ENCODE data around the gene ZAR1L. TPM values are rescaled to one million over a fixed set of nuclear protein-coding genes. Genes with fewer than 3 reads are reported as not detected.

Gene ZAR1L
- total RNA-seq, 3 donors from 2014 or later = not detected

DNA sequence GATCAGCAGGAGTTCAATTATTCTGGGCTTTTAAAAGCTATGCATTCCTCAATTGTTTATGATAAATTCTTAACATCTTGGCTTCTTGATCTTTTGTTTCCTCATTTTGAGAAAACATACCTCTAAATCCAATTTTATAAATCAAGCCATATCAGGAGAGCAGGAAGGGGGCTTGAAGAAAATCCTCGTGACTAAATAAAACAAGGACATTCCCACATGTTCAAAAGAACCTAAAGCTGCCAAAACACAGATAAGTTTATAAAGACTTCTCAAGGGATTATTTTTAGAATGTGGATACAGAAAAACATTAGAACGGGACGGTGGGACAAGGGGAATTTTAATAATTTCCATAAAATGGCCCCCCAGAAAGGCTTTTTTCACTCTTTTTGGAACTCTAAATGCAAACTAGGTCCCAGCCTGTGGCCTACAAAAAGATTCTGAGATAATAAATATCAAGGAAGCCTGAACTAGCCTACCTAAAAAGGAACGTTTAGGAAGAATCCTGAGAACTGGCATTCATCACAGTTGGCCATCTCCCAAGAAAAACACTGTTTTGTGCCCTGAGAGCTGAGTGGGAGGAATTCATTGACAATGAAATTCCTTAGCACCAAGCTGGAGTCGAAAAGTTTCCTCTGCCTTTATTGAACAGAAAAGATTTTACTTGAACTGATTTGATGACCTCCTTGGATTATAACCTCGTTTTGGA lies 30.1 kb downstream of the ZAR1L start:
- TF ChIP-seq, protein P1, sequence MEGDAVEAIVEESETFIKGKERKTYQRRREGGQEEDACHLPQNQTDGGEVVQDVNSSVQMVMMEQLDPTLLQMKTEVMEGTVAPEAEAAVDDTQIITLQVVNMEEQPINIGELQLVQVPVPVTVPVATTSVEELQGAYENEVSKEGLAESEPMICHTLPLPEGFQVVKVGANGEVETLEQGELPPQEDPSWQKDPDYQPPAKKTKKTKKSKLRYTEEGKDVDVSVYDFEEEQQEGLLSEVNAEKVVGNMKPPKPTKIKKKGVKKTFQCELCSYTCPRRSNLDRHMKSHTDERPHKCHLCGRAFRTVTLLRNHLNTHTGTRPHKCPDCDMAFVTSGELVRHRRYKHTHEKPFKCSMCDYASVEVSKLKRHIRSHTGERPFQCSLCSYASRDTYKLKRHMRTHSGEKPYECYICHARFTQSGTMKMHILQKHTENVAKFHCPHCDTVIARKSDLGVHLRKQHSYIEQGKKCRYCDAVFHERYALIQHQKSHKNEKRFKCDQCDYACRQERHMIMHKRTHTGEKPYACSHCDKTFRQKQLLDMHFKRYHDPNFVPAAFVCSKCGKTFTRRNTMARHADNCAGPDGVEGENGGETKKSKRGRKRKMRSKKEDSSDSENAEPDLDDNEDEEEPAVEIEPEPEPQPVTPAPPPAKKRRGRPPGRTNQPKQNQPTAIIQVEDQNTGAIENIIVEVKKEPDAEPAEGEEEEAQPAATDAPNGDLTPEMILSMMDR (IDR thresholded peaks at IDR 0.05) = no peak
- Histone ChIP-seq H3K9me3 (no peaks in the 10 kb centered on the region), H3K4me1 (ENCODE audit: low read depth) (no peaks in the 10 kb centered on the region), H3K36me3 (ENCODE audit: low read depth) (no peaks in the 10 kb centered on the region), H3K4me3 (no peak overlapping the region)
- DNase-seq = peak in 1 of 3 donors; percentile 19
- ATAC-seq = no peak
- intact Hi-C loops (cut with DNase I, micrococcal nuclease) = no loop called here

- Histone ChIP-seq H3K9me3 (no peaks in the 10 kb centered on the region), H3K4me3 (no peak overlapping the region), H3K4me1 (ENCODE audit: low read depth) (no peaks in the 10 kb centered on the region), H3K36me3 (ENCODE audit: low read depth) (no peaks in the 10 kb centered on the region)
- DNase-seq (no peak), ATAC-seq (no peak)
- intact Hi-C loops (cut with DNase I, micrococcal nuclease) = no loop called here
- TF ChIP-seq, protein P1 (IDR thresholded peaks at IDR 0.05) = no peak
Observed at GRCh38 chr13:32282096-32282711, 33.0 kb downstream of the ZAR1L start.

DNA sequence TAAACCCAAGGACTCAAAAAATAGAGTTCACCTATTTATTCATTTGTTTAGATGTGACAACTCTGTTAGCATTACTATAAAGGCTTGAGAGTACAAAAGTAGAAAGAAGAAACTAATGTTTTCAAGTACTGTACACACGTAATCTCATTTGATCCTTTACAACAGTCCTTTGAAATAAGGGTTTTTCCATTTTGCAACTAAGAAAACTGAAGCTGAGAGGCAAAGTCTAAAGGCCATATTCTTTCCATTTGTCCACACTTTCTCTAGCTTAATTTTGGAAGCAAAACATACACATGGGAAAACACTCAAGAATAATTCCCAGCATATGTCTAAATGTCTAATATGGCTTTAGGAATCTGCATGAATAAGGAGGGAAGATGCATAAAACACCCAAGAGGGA lies 34.1 kb downstream of the ZAR1L start:
- Histone ChIP-seq H3K4me3 (no peak overlapping the region), H3K36me3 (ENCODE audit: low read depth) (no peaks in the 10 kb centered on the region), H3K9me3 (no peaks in the 10 kb centered on the region), H3K4me1 (ENCODE audit: low read depth) (no peaks in the 10 kb centered on the region)
- ATAC-seq (no peak), DNase-seq (no peak)
- intact Hi-C loops (cut with DNase I, micrococcal nuclease) = no loop called here
- TF ChIP-seq, protein P1 (IDR thresholded peaks at IDR 0.05) = no peak

DNA sequence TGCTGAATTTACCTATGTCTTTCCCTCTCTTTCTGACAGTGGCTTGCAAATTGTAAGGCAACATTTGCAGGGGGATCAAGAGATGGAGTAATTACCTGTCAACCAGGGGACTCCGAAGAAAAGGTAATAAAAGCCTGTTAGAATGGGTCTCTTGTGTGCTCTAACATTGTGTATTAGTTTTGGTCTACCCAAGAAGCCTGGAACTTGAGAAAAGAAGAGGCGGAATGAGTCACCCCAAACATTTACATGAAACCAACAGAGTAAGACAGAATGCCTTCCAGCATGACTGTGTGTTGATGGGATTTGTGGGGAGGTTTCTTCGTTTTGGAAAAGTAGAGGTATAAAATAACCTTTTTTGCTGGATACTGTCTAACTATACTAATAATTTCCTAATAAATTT lies 36.7 kb downstream of the ZAR1L start:
- Histone ChIP-seq H3K36me3 (ENCODE audit: low read depth) (no peaks in the 10 kb centered on the region), H3K4me3 (no peak overlapping the region), H3K4me1 (ENCODE audit: low read depth) (no peaks in the 10 kb centered on the region), H3K9me3 (no peaks in the 10 kb centered on the region)
- no peak for ATAC-seq
- intact Hi-C loops (cut with DNase I, micrococcal nuclease) = no loop called here
- no peak for DNase-seq
- TF ChIP-seq, protein P1 (IDR thresholded peaks at IDR 0.05) = no peak

DNA sequence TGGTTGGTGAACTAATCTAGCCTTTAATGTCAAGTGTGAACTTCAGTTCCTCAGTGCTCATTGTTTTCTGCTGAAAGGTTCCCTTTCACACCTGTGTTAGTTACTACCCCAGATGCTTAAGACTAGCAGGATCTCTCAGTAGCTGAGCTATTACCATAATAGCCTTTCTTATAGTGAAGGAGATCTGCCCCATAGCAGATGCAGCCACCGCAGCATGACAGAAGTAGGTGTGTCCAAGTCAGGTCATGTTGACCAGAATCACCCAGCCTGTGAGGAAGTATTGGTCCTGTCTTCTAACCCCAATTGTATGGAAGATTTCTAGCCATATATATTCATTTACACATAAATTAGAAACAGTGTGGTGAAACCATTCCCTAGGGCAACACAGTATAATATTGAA lies 37.3 kb downstream of the ZAR1L start:
- ATAC-seq (no peak), DNase-seq (no peak)
- intact Hi-C loops (cut with DNase I, micrococcal nuclease) = no loop called here
- Histone ChIP-seq H3K4me3 (no peak overlapping the region), H3K9me3 (no peaks in the 10 kb centered on the region), H3K4me1 (ENCODE audit: low read depth) (no peaks in the 10 kb centered on the region), H3K36me3 (ENCODE audit: low read depth) (no peaks in the 10 kb centered on the region)
- TF ChIP-seq, protein P1 (IDR thresholded peaks at IDR 0.05) = no peak
